K562 (cell line): ENCODE data around the gene NCOA1. TPM values are rescaled to one million over a fixed set of nuclear protein-coding genes. Genes with fewer than 3 reads are reported as not detected.
A peak's percentile ranks its signal among the peaks of the same experiment; 100 is the strongest.

ENCODE experiments used
- ATAC-seq: fragments of 200-7000 bp; cut with Tn5 transposase; 3 replicates; pipeline ENCODE4 v1.9.1; 2020; ENCODE audit warnings: moderate library complexity
- BruUV-seq: library from RNA; stranded (reverse); fragments of 400-500 nt; replicated peaks from 2 replicates; lab custom pipeline; 2021; lab: Mats Ljungman, UMichigan
- CTCF ChIA-PET: fragments of 300-600 bp; formaldehyde crosslinking; extraction: SDS; loops from one replicate; lab custom pipeline; 2021; ENCODE audit warnings: low intra/inter-chr PET ratio; lab: Yijun Ruan, JAX
- POLR2A ChIA-PET: fragments of 300-600, 350-650 bp; sonication (Branson Sonifier 250); formaldehyde crosslinking; extraction: SDS; loops from one replicate; lab custom pipeline; 2021; ENCODE audit warnings: antibody characterized with exemption, inconsistent platforms; lab: Yijun Ruan, JAX
- DNase-seq, 4 experiments: peaks; one replicate each; pipeline versions ENCODE4 v3.0.0 to v3.0.0-alpha.2; 2011 to 2018; ENCODE audit warnings: low spot score in 3 of 4, mixed read lengths in 3 of 4; ENCODE audit errors: extremely low read depth in 1 of 4
- FAIRE-seq: peaks from 2 replicates; lab custom pipeline; 2011; peaks lifted over from hg19 to GRCh38; lab: Jason Lieb, UNC
- H2AFZ ChIP-seq: 2 replicates; pipeline ENCODE4 v1.6.0; 2011; ENCODE audit warnings: low read depth, low read length, control low read depth, inconsistent platforms
- H3K27ac ChIP-seq: fragments of 200-600 bp; 3 replicates; pipeline ENCODE4 v1.8.0; 2011; ENCODE audit warnings: low read depth, mild to moderate bottlenecking, control low read depth, inconsistent platforms, low read length, moderate library complexity, mixed read lengths; ENCODE audit errors: extremely low read depth
- H3K27me3 ChIP-seq, 2 experiments: fragments of 300-600 bp in 1 of 2; 2 replicates in 1 of 2; 3 replicates in 1 of 2; pipeline versions ENCODE4 v1.6.0 to v1.8.0; 2011; ENCODE audit warnings: inconsistent platforms in 2 of 2, low read length in 2 of 2, mild to moderate bottlenecking in 1 of 2, mixed read lengths in 1 of 2, moderate library complexity in 1 of 2; ENCODE audit not compliant: control insufficient read depth in 2 of 2, insufficient read depth in 2 of 2
- H3K36me3 ChIP-seq: fragments of 300-600 bp; 3 replicates; pipeline ENCODE4 v1.8.0; 2011; ENCODE audit warnings: mild to moderate bottlenecking, low read length, inconsistent platforms; ENCODE audit not compliant: control insufficient read depth, insufficient read depth
- H3K4me1 ChIP-seq, 2 experiments: fragments of 200-600 bp in 1 of 2; replicated peaks in 1 of 2; 2 replicates in 1 of 2; 3 replicates in 1 of 2; pipeline versions ENCODE4 v1.5.1 to v1.8.0; 2011; ENCODE audit warnings: inconsistent platforms in 2 of 2, low read length in 2 of 2, mild to moderate bottlenecking in 1 of 2, mixed read lengths in 1 of 2, moderate library complexity in 1 of 2; ENCODE audit not compliant: control insufficient read depth in 2 of 2, insufficient read depth in 2 of 2
- H3K4me2 ChIP-seq: 2 replicates; pipeline ENCODE4 v1.6.1; 2011; ENCODE audit warnings: low read length, control low read depth, inconsistent platforms, mixed read lengths; ENCODE audit not compliant: insufficient read depth
- H3K4me3 ChIP-seq: fragments of 200-600 bp; sonication (generic), shearing (Covaris generic); 2 replicates; pipeline ENCODE4 v1.5.1; 2016; ENCODE audit warnings: control low read depth, inconsistent platforms
- H3K79me2 ChIP-seq: fragments of 200-600 bp; 3 replicates; pipeline ENCODE4 v1.8.0; 2011; ENCODE audit warnings: low read length, inconsistent platforms; ENCODE audit not compliant: control insufficient read depth, insufficient read depth
- H3K9ac ChIP-seq, 2 experiments: 2 replicates each; pipeline versions ENCODE4 v1.6.0 to v1.6.1; 2011; ENCODE audit warnings: low read depth in 2 of 2, low read length in 2 of 2, control low read depth in 1 of 2, inconsistent platforms in 1 of 2, mild to moderate bottlenecking in 1 of 2, mixed read lengths in 1 of 2; ENCODE audit not compliant: insufficient read depth in 1 of 2
- H3K9me1 ChIP-seq: one replicate; pipeline ENCODE4 v1.6.0; 2011; ENCODE audit warnings: inconsistent platforms, mild to moderate bottlenecking, low read length, moderate library complexity; ENCODE audit not compliant: control insufficient read depth, insufficient read depth
- H3K9me3 ChIP-seq: replicated peaks from 2 replicates; pipeline ENCODE4 v1.5.1; 2011; ENCODE audit warnings: low read depth, low read length, inconsistent platforms; ENCODE audit not compliant: control insufficient read depth, insufficient read depth
- H4K20me1 ChIP-seq: replicated peaks from 2 replicates; pipeline ENCODE4 v1.6.1; 2011; ENCODE audit warnings: low read length, inconsistent platforms, mixed read lengths; ENCODE audit not compliant: control insufficient read depth, insufficient read depth
- CEBPB ChIP-seq: fragments of 450-650 bp; IDR thresholded peaks from 2 replicates; pipeline ENCODE4 v1.6.1; 2016; ENCODE audit warnings: missing genetic modification characterization, missing compliant biosample characterization
- CTBP1 ChIP-seq: fragments of 450-650 bp; IDR thresholded peaks from 2 replicates; pipeline ENCODE4 v1.6.1; 2016; ENCODE audit warnings: borderline replicate concordance
- RBM34 ChIP-seq: fragments of 200-400 bp; formaldehyde crosslinking; IDR thresholded peaks from 2 replicates; pipeline ENCODE4 v1.6.1; 2018; ENCODE audit warnings: low read length, borderline replicate concordance; ENCODE audit not compliant: insufficient read depth
- RFX7 ChIP-seq: fragments of 250-450 bp; sonication (Bioruptor Pico); IDR thresholded peaks from 2 replicates; pipeline ENCODE4 v1.5.1; 2021; ENCODE audit warnings: mild to moderate bottlenecking
- WGBS: fragments of 100-300 bp; shearing (Covaris generic); methylation state at CpG from one replicate; pipeline ENCODE4 v1.1.6; 2016; ENCODE audit warnings: low coverage, mixed read lengths; ENCODE audit not compliant: insufficient coverage; ENCODE audit errors: missing lambda C conversion rate; 5-methylcytosine and 5-hydroxymethylcytosine counted together
- in situ Hi-C: fragments of 300-500 bp; cut with MboI; formaldehyde crosslinking; loops from 4 replicates; pipeline ENCODE4 v1.15.0; 2018; ENCODE audit warnings: inconsistent platforms, mixed read lengths
- intact Hi-C: fragments of 100-400 bp; cut with micrococcal nuclease; formaldehyde crosslinking; loops from 2 replicates; pipeline ENCODE4 v1.14.2; 2022
- polyA plus RNA-seq, 8 experiments: library from polyadenylated mRNA; depleted of rRNA in 4 of 8; stranded (reverse) in 5 of 8; unstranded in 3 of 8; fragments of >200 nt; fragmentation: Nextera tagmentation in 2 of 8; fragmentation: Illumina TruSeq in 1 of 8; extraction: Ambion mirVana in 2 of 8; extraction: Trizol in 1 of 8; gene quantifications; 2 replicates each; pipeline versions ENCODE4 v1.2.1 to v1.2.3, GENCODE V29; 2011 to 2014; ENCODE audit warnings: inconsistent platforms in 1 of 8, missing spikeins in 1 of 8
- total RNA-seq, 7 experiments: library from RNA; depleted of rRNA in 6 of 7; stranded (reverse); fragments of >200 nt in 6 of 7; fragmentation: Illumina TruSeq in 2 of 7; extraction: Trizol in 2 of 7; gene quantifications; 2 replicates each; pipeline versions ENCODE4 v1.2.1 to v1.2.3, GENCODE V29; 2011 to 2021; ENCODE audit warnings: low replicate concordance in 1 of 7
- TF ChIP-seq, protein P1 (sequence below), 2 experiments: IDR thresholded peaks; 2 replicates each; pipeline ENCODE4 v1.6.1; 2012; ENCODE audit warnings: improper control_type of control experiment in 2 of 2, low read depth in 2 of 2, low read length in 2 of 2, borderline replicate concordance in 1 of 2

Gene NCOA1
- total and polyA plus RNA-seq, 9 of the 15 experiments (the other 6 are each of a cell fraction or from before 2014, with no cell fraction given) = 4.9 to 25.7 (median 17.0) TPM

- TF ChIP-seq, protein P1, sequence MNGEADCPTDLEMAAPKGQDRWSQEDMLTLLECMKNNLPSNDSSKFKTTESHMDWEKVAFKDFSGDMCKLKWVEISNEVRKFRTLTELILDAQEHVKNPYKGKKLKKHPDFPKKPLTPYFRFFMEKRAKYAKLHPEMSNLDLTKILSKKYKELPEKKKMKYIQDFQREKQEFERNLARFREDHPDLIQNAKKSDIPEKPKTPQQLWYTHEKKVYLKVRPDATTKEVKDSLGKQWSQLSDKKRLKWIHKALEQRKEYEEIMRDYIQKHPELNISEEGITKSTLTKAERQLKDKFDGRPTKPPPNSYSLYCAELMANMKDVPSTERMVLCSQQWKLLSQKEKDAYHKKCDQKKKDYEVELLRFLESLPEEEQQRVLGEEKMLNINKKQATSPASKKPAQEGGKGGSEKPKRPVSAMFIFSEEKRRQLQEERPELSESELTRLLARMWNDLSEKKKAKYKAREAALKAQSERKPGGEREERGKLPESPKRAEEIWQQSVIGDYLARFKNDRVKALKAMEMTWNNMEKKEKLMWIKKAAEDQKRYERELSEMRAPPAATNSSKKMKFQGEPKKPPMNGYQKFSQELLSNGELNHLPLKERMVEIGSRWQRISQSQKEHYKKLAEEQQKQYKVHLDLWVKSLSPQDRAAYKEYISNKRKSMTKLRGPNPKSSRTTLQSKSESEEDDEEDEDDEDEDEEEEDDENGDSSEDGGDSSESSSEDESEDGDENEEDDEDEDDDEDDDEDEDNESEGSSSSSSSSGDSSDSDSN (IDR thresholded peaks at IDR 0.05; ENCODE audit: borderline replicate concordance in 1 of 2, low read depth in 2 of 2, low read length in 2 of 2) = no peak
- TF ChIP-seq RFX7 (CRISPR knock-in tag) = no peak
- no peak for TF ChIP-seq CTBP1
Measured at GRCh38 chr2:24643051-24643450, 152.0 kb downstream of the NCOA1 start (continued).

DNA sequence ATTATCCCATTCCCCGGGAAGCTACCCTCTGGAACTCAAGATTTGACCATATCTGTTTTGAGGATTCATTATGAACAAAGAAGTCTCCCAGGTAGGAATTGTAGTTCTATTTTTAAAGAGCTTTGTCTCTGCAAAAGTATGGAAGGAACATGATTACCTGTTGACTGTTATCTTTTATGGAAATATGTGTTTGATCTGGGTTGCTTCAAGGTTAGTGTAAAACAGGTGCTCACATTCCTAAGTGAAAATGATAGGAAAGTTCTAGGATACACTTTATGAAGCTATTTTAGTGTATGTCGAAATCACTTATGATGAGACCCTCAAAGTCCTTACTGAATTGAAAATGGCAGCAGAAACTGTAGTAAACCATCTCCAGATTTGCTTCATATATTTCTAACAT, 153.0 kb downstream of the NCOA1 start:
- FAIRE-seq = no peak
- no peaks in the 10 kb centered on the region for H4K20me1 ChIP-seq
- peaks cover 4% of the 10 kb centered on the region; the same call in 1 of the 3 replicates for H3K79me2 ChIP-seq
- no peak overlapping the region for H3K4me2 ChIP-seq
- H3K4me3 ChIP-seq = no peak overlapping the region
- H3K36me3 ChIP-seq = peaks cover 4% of the 10 kb centered on the region; the same call in 2 of the 3 replicates
- TF ChIP-seq RBM34 = no peak
- 0 out of 2 replicates have a peak, but pooled peaks have one; percentile 29 for TF ChIP-seq CEBPB (tag)
- no TSS peak for BruUV-seq
- CTCF ChIA-PET = no interaction called here
- no peak for ATAC-seq
- 84% methylated on average over 2 of the region's 2 CpGs for WGBS
- H3K4me1 ChIP-seq = 0 out of 5 replicates have a peak, but pooled peaks cover 0 to 2% of the 10 kb centered on the region in 2 experiments
- no peaks in the 10 kb centered on the region for H3K9me3 ChIP-seq
- no peak overlapping the region for H2AFZ ChIP-seq
- intact Hi-C loops = no loop called here
- no peaks in the 10 kb centered on the region for H3K27me3 ChIP-seq
- no peaks in the 10 kb centered on the region for H3K9me1 ChIP-seq
- POLR2A ChIA-PET = interaction anchor here (1.3 kb wide), 1 partner anchor 16 kb away, joined by 4 read pairs; no protein-coding TSS in a partner anchor
- DNase-seq = no peak
- no peak overlapping the region for H3K27ac ChIP-seq
- in situ Hi-C loops = no loop called here
- H3K9ac ChIP-seq = no peak overlapping the region
